ENCODE data around the gene C20orf202.

C20orf202 gene

GRCh38 chr20:1173698-1174097 is 29.6 kb upstream of the C20orf202 start:
- no peak overlapping the region for H3K4me3 ChIP-seq (ENCODE audit: low read depth, low read length)
- no peak for TF ChIP-seq CTCF (IDR thresholded peaks at IDR 0.05; ENCODE audit: low read depth, low read length)

- no peak overlapping the region for H3K4me3 ChIP-seq (ENCODE audit: low read depth, low read length)
- TF ChIP-seq CTCF (IDR thresholded peaks at IDR 0.05; ENCODE audit: low read depth, low read length), result no peak
These were observed 28.5 kb upstream of the C20orf202 start for GRCh38 chr20:1174787-1175186.

- H3K4me3 ChIP-seq (ENCODE audit: low read depth, low read length), result no peak overlapping the region
- TF ChIP-seq CTCF (IDR thresholded peaks at IDR 0.05; ENCODE audit: low read depth, low read length), result 0 out of 2 replicates have a peak, but pooled peaks have one; percentile 10
These were observed 25.6 kb upstream of the C20orf202 start for GRCh38 chr20:1177680-1178079.

- TF ChIP-seq CTCF (IDR thresholded peaks at IDR 0.05; ENCODE audit: low read depth, low read length), result no peak
- H3K4me3 ChIP-seq (ENCODE audit: low read depth, low read length), result no peak overlapping the region
These were observed 25.2 kb upstream of the C20orf202 start for GRCh38 chr20:1178103-1178502.

- no peak for TF ChIP-seq CTCF (IDR thresholded peaks at IDR 0.05; ENCODE audit: low read depth, low read length)
- H3K4me3 ChIP-seq (ENCODE audit: low read depth, low read length), result no peak overlapping the region
These were observed 24.6 kb upstream of the C20orf202 start for GRCh38 chr20:1178623-1179022.

- no peak for TF ChIP-seq CTCF (IDR thresholded peaks at IDR 0.05; ENCODE audit: low read depth, low read length)
- no peak overlapping the region for H3K4me3 ChIP-seq (ENCODE audit: low read depth, low read length)
These were observed 22.3 kb upstream of the C20orf202 start for GRCh38 chr20:1180949-1181348.

- no peak for TF ChIP-seq CTCF (IDR thresholded peaks at IDR 0.05; ENCODE audit: low read depth, low read length)
These were observed 21.1 kb upstream of the C20orf202 start for GRCh38 chr20:1182106-1182505.

More at GRCh38 chr20:1182106-1182505, 21.1 kb upstream of the C20orf202 start:
- H3K4me3 ChIP-seq (ENCODE audit: low read depth, low read length), result no peak overlapping the region
